Umbilical cord (tissue), 2 donors: ENCODE measurements around the gene SEMA3A. TPM values are rescaled to one million over a fixed set of nuclear protein-coding genes. Genes with fewer than 3 reads are reported as not detected.
A peak's percentile ranks its signal among the peaks of the same experiment; 100 is the strongest.

Experiments used
- DNase-seq: peaks from one replicate; pipeline ENCODE4 v3.0.0-alpha.2; 2015; ENCODE audit warnings: low spot score
- total RNA-seq: library from RNA; depleted of rRNA; stranded (reverse); fragments of >200 nt; gene quantifications from one replicate; pipeline ENCODE4 v1.2.3, GENCODE V29; 2014; ENCODE audit warnings: low replicate concordance; ENCODE audit not compliant: insufficient read depth

SEMA3A gene
- total RNA-seq, 1 donor from 2014 or later = 10.4 TPM

- no peak for DNase-seq
These were observed 82.7 kb downstream of the SEMA3A start for GRCh38 chr7:84111842-84112241.

DNA sequence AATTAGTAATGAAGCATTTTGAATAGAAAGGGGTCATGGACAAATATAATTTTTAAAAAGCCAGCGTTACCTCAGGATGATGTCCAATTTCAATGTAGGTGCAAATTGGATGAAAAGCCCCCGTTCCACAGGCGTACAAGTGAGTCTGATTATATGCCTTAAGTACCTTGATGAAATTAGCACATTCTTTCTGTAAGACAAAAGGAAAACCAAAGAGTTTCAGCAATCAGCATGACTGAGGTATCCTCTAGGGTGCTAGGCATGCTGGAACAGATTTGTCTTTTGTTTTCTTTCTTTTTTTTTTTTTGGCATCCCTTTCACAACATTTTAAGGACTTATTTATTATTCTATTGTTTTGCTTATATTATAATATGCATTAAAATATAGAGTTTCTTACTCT is 84.2 kb downstream of the SEMA3A start:
- no peak for DNase-seq

GRCh38 chr7:84108787-84109186 is 85.8 kb downstream of the SEMA3A start:
- DNase-seq = no peak

DNA sequence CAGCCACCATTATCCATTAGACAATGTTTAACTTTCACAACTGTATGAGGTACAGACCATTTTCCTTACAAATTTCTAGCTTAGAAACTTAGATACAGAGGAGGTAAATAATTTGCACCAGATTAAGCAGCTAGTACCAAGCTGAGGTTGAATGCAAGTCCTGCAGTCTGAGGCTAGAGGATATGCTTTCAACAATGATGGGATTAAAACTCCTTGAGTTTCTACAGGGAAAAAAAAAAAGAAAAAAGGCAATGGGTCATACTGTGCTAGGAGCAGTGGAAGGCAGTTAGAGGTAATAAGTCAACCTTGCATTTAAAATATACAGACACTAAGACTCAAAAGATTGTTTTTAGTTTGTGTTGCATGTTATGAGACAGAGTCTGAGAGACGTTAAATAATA is 86.5 kb downstream of the SEMA3A start:
- no peak for DNase-seq

DNA sequence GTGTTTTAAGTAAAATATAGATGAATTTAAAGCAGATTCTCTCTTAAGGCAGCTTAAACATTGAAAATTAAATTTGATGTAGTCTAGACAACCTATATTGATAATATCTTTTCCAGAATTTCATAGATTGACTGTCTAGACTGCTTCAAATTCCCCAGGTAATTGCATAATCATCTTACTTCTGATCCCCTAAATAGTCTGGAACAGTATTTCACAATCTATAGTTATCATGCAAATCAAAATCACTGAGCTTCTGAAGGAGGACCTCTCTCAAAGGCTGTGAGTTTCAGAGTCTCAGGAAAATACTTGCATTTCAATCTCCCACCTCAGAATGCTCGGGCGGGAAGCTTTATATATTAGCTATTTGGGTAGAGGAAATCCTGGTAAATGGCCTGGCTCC is 87.3 kb downstream of the SEMA3A start:
- DNase-seq = no peak

DNA sequence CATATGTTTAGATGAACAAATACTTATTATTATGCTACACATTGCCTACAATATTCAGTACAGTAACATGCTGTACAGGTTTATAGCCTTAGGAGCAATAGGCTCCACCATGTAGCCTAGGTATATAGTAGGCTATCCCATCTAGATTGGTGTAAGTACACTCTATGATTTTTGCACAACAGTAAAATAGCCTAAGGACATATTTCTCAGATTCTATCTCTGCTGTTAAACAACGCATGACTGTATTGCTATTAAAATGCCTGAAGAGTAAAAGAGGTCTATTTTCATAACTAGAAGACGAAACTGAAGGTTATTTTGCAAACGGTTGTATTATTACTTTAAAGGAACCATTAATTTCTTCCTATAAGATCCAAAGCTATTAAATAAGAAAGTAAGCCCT is 88.3 kb downstream of the SEMA3A start:
- DNase-seq = no peak

DNA sequence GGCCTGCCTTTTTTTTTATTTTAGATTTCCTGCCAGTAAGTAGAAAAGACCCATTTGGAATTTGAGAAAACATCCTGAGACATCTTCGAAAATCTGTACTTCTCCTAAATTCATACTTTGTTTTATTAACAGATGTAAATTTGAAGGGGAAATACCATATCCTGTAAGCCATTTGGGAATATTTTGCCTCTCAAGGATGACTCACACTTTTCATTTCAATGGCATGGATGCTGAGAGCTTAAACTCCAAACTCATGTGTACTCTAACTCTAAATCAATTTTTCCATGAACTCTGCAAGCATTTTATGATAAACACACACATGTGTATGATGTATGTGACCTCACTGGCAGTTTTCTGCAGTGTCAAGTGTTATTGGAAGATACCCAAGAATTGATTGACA is 89.0 kb downstream of the SEMA3A start:
- DNase-seq = no peak

GRCh38 chr7:84104826-84105225 is 89.8 kb downstream of the SEMA3A start:
- no peak for DNase-seq

DNA sequence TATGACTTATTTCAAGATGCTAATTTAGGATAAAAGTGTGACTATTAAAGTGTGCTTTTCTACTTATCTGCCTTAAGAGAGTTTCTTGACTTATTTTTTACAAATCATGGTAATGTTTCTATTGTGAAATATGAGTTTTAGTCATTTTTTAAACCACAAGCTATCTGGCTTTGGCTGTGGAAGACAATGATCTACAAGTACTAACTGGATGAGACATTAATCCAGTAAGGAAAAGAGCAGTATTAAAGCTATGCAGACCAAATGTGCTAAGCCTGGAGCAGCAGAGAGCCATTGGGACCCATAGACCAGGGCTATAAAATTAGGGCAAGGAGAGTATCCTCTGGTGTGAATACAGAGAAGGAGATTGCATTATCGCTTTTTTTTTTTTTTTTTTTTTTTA is 92.4 kb downstream of the SEMA3A start:
- no peak for DNase-seq

GRCh38 chr7:84100866-84101265 is 93.7 kb downstream of the SEMA3A start:
- no peak for DNase-seq

DNA sequence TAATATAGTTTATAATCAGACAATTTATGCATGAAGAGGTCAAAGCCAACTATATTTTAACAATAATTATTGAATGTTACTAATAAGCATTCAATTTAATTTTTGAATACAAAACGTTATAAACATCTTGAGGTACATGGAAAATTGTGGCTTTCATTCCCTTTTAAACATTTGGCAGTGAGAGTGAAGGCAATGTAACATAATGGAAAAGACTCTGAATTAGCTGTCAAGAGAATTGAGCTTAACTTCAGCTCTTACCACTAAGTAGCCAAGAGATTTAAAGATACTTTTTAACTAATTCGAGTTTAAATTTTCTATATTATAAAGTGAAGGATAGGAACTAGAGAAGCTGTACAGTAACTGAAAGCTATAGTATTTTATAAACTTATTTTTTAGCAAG is 98.6 kb downstream of the SEMA3A start:
- no peak for DNase-seq

- DNase-seq = no peak
These were observed 102.4 kb downstream of the SEMA3A start for GRCh38 chr7:84092207-84092606.

DNA sequence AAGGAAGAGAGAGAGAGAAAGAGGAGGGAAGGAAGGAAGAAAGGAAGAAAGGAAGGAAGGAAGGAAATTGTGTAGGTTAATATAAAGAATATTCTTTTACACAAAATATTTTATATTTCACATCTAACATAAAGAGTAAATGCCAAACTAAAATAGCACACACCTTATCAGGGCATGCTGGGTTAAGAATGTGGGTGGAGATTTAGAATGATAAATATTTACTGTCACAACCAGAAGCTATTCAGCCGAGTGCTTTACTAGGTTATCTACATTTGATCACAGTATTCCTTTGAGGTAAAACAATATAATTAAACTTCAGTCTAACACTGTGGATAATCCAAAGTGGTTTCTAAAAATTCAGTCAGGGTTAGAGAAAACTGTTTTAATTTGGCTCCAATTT is 103.3 kb downstream of the SEMA3A start:
- no peak for DNase-seq

- no peak for DNase-seq
These were observed 105.8 kb downstream of the SEMA3A start for GRCh38 chr7:84088802-84089201.

- no peak for DNase-seq
These were observed 108.6 kb downstream of the SEMA3A start for GRCh38 chr7:84085998-84086397.

GRCh38 chr7:84085147-84085546 is 109.4 kb downstream of the SEMA3A start:
- no peak for DNase-seq

- DNase-seq = no peak
These were observed 110.7 kb downstream of the SEMA3A start for GRCh38 chr7:84083846-84084245.

GRCh38 chr7:84081973-84082522 is 112.5 kb downstream of the SEMA3A start:
- DNase-seq = no peak

- no peak for DNase-seq
These were observed 117.3 kb downstream of the SEMA3A start for GRCh38 chr7:84077336-84077735.

DNA sequence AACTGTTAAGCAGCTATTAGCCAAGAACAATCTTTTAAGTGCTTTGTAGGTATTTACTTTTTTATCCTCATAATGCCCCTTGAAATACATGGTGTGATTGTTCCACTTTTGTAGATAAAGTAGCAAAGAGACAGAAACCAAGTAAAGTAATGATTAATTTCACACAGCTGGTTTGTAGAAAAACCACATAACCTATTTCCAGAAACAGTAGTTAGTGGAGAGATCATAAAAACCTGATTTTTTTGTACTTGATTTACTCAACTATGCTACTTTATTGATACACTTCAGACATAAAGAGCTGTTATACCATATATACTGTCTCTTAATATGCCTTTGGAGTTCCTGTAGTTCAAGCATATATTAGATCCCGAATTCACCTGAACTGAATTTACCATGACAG is 118.4 kb downstream of the SEMA3A start:
- DNase-seq = no peak

GRCh38 chr7:84073186-84073875 is 121.3 kb downstream of the SEMA3A start:
- peak; percentile 21 for DNase-seq

- DNase-seq = no peak
These were observed 123.8 kb downstream of the SEMA3A start for GRCh38 chr7:84070770-84071169.

DNA sequence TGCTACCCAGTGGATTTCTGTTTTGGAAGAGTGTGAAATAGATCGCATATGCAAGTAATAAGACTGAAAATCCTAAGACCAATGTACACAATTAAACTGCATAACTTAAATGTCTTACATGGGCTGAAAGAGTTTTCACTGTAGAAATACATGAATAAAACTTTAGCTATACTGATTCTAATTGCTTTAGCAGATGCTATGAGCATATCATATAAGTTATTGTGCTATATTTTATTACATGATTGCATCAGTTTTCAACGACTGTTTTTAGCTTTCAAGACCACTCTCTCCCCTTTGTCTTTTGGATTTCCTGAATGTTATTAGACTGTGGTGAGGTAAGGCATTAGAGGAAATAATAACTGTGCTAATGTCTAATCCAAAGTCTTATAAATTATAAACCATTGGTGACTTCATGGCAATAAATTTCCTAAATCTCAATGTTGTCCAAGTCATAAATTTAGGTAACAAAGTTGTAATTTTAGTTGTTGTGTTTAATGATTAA is 124.5 kb downstream of the SEMA3A start:
- DNase-seq = no peak

DNA sequence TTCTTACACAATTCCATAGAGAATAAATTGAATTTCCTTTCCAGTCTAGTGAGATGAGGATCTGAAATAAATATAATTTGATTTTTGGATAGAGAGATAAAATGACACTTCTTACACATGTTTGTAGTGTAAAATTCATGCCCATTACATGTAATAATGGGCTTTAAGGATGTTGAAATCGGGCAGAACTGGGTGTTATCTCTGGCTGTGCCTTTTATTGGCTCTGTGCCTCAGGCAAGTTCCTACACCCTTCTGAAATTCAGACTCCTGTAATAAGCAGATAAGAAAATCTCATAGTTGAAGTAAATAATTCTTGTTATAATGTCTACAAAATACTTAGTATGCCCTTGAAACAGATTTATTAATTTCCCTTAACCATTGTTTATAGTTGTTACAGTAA is 125.6 kb downstream of the SEMA3A start:
- DNase-seq = peak; percentile 11
